ENCODE data around the gene WBP11.

The WBP11 gene

DNA sequence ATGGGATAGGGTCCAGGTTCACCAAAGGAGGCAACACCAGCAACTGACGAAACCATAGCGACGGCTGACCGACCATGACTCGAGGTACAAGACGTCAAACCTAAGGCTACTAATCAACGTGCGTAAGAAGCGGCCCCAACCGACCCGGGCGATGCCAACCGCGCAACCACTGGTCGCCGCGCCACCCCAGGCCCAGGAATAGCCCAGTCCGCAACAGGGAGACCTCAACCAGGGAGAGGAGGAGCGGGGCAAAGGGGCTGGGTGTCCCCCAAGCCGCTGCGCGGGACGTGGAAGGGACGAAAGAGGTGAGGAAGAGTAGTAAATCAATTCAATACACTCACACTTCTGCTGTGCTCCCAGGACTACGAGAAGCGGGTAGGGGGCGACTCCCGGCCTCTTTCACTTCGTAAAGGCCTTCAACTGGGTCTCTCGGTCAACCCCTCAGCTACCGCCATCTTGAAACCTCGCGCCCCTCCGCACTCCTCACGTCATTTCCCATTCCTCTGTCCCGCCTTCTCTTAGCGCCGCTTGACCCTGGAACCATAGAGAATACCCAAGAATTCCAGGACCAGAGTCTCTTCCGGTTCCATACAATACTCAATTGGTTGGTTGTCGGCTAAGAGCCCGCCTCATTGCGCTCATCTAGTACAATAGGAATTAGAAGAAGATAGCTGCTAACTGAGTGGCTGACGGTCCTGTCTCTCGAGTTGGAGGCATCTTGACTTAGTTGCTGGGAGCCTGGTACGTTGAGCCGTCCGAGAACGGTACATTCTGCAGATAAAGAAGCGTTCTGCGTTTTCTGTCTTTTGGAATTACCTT is at the start of gene WBP11, which contains the start of gene C12orf60:
WBP11 (minus strand) TSS at position 468 of the 819 bp plus-strand sequence. CDS start 2,095 bp downstream, outside the sequence.
C12orf60 (plus strand) TSS at position 660 of the 819 bp plus-strand sequence. CDS start 19,266 bp downstream, outside the sequence.
- DNase-seq: peak; percentile 84

DNA sequence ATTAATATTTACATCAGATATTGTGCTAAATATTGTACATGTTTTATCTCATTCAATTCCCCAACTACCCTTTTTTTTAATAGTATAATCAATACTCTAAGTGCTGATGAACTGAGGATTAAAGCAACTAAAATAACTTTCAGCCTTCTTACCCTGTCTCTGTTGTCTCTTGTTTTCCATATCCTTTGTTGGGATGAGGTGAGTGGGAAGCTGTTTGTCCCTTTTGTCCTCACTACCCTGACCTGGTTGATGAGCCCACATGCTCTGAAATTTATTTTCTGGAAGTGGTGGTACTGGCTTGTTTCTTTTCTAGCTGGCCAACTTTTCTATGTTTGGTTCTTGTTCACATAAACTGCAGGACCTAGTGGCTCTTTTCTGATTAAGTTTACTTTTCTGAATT is 49.6 kb upstream of the WBP11 start:
- no peak for DNase-seq

DNA sequence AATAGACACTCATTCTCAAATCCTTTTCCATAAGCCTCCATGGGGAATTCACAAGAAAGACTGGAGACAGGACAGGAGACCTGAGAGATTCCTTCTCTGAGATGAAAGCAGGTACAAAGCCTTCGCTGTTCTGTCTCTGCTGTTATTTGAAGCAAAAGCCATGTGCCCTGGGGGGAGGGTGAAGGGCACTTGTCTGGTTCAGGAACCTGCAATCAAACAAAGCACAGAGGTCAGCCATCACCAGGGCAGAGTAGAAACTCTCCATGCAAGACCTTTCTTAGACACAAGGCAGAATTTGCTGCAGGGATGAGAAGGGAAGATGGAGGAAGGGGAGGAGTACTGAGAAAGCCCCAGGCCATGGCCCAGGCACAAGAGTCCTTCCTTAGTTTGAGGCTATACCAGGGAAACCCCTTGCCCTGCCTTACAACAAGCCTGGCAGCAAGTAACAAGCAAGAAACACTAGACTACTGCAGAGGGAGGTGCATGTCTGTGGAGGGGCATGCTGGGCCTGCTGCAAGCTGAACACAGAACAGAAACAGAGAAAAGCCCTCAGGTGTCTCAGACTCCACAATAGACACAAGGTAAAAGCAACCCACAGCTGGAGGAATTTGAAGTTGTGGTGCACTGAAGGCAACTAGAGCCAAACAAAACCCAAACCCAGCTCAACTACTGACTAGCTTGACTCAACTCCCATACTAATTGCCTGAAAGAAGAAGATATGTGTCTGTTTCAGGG is 47.8 kb upstream of the WBP11 start:
- no peak for DNase-seq

DNA sequence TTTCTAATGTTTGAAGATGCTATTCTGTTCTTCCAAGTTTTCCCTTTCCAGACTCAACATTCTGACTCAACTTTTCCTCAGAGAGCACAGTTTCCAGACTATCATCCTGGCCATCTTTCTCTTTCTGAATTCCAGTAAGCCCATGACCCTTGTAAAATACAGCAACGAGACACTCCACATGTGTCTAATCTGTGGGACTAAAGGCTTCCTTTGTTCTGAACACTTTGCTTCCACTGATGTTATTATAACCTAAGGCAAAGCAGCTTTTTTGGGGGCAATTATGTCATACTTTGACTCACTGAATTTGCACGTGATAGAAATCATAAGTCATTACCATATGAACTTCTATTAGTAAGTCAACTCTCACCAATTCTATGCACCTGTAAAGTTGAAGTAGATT is 46.4 kb upstream of the WBP11 start:
- DNase-seq: no peak

DNA sequence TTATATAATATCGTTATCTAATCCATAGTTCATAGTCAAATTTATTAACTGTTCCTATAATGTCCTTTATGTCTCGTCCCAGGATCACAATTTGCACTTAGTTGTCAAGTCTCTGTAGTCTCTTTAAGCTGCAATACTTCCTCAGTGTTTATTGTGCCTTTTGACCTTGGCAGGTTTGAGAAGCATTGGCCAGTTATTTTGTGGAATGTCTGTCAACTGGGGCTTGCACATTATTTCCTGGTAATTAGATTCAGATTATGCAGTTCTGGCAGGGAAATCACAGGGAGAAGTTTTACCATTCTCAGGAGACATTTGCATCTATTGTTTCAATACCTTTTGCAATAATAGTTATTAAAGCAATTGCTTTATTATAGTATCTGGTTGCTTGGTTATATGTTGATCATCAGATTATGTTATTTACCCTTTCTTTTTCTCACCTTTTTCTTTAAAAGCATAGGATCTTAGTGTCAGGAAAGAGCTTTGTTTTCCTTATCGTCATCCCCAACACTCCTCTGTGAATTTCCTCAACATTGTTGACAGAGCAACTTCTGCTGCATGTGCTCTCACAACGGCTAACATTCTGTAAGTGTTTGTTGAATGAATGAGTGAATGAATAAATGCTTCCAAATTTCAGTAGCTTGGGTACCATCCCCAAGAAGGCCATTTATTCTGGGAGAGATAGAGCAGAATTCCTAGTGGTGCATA is 43.8 kb upstream of the WBP11 start:
- DNase-seq: no peak

DNA sequence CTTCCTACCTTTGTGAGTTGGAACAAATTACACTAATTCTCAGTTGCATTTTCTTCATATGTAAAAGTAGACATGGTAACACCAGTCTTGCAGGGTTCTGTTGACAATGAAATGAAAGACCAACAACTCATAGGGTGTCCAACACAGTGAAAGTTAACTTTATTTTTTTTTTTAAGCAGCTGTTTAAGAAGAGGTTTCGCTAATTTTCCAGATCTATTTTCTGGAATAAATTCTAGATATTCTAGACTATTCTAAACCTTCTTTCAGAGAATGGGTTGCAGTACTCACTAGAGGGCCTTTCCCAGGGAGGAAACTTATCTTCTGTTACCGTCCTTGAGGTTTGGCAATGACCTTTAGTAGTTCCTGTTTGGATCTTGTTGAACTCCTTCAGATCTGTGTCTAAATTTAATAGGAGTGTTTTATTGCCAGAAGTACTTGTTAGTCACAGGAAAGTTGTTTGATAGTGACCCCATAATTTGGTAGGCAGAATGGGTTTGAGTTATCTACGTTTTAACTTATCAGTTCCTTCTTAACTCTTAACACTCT is 42.8 kb upstream of the WBP11 start:
- no peak for DNase-seq

DNA sequence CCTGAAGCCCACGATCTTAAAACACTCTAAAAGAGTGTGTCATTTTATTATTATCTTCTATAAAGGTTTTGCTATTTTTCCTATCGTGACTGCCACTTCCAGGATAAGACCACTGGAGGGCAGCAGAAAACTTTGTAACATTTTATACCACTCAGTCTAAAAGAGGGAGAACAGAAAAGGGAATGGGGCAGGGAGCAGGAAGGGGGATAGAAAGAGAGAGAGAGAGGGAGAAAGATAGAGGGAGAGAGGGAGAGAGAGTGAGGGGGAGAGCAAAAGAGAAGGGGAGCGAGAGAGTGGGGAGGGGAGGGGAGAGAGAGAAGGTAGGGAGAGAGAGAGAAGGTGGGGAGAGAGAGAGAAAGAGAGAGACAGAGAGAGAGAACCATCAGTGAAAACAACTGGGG is 42.1 kb upstream of the WBP11 start:
- DNase-seq: peak; percentile 47

DNA sequence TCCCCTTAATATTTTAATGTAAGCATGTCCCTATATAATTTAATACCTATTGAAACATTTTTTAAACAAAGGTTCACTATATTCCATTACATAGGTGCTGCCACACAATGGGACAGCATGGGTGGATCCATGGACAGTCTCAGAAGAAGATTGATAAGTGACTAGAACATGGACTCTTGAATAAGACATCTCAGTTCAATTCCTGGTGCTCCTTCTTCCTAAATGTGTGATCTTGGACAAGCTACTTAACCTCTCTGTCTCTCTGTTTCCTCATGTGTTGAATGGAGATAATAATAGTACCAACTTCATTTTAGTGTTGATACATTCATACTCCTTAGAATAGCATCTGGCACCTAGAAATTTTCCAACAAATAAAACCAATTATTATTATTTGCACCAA is 41.1 kb upstream of the WBP11 start:
- DNase-seq: no peak

DNA sequence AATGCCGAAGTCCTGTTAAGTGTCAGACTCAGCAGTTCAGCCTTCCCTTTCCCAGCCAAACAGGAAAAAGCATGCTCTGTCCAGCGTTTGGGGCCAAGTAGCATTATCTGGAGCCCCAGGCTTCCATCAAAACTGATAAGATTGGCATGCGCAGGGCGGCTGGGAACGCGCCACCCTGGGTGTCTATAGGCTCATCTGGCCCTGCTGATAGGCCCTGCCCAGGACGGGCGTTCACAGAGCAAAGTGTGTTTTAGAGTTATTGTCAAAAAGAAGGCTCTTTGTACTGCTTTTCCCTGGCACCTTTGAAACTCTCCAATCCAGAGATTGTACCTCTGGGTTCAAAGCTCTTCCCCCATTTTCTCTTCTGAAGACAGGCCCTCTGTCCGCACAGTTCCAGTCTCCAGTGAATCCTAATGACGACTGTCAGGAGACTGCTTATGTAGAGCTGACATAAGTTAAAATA is 40.2 kb upstream of the WBP11 start, which contains the start of gene ART4:
ART4 (minus strand) TSS at position 102 of the 463 bp plus-strand sequence. CDS start 413 bp downstream, outside the sequence.
- DNase-seq: no peak

DNA sequence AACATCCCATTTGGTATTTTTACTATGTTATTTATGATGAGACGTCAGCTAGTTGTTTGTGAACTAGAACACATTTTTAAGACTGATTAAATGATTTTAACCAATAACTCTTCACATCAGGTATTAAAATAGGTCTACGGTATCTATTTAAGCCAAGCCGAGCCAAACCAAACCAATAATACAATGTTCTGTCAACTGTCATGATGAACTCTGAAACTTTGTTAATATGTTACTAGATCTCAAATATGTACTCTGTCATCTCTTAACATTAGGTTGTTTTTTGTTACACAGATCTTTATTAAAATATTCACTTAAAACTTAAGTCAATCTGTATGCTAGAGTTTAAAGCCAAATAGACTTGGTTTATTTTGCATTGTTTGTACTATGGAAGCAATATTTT is 39.0 kb upstream of the WBP11 start:
- DNase-seq: no peak

DNA sequence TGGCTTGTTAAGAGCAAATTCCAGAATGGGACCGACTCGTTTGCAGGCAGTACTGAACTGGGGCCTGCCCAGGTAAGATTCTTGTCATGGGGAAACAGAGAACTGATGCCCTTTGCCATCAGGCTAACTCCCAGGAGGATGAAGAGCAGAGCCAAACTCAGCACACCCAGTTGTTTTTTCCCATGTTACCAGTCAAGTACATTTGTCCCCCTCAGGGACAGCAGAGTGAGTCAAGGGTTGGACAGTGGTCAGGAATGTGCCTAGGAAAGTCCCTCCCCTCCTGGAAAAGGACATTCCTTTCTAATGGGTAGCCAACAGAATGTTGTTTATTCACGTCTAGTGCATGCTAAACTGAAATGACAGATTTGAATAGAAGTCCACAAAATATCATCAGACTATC is 38.5 kb upstream of the WBP11 start:
- DNase-seq: no peak

DNA sequence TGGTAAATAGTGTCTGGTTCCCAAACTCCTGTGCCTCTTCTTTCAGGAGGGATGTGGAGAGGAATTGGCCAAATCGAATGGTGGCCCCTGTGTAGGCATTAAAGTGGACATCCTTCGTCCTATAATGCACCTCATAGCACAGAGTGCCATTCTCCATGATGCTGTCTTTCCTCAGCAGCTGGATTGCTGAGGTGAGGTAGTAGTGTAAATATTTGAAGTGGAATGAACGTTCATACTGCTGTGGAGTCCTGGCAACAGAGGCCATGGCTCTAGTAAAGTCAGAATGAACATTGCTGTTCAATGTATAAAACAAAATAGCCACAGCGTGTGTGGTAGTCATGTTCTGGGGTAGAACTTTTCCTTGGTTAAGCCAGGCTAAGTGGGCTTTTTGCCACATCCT is 37.3 kb upstream of the WBP11 start:
- DNase-seq: no peak

DNA sequence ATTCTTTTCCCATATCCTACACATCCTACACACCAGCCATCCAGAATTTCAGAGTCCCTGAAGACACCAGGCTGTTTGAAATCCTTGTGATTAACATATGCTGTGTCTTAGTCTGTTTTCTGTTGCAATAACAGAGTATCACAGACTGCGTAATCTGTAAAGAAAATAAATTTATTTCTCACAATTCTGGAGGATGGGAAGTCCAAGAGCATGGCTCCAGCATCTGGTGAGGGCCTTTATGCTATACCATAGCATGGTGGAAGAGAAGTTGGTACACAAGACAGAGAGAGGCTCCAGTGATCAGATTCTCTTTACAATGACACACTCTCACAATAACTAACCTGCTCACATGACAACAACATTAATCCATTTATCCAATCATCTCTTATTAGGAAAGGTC is 36.0 kb upstream of the WBP11 start:
- DNase-seq: no peak

DNA sequence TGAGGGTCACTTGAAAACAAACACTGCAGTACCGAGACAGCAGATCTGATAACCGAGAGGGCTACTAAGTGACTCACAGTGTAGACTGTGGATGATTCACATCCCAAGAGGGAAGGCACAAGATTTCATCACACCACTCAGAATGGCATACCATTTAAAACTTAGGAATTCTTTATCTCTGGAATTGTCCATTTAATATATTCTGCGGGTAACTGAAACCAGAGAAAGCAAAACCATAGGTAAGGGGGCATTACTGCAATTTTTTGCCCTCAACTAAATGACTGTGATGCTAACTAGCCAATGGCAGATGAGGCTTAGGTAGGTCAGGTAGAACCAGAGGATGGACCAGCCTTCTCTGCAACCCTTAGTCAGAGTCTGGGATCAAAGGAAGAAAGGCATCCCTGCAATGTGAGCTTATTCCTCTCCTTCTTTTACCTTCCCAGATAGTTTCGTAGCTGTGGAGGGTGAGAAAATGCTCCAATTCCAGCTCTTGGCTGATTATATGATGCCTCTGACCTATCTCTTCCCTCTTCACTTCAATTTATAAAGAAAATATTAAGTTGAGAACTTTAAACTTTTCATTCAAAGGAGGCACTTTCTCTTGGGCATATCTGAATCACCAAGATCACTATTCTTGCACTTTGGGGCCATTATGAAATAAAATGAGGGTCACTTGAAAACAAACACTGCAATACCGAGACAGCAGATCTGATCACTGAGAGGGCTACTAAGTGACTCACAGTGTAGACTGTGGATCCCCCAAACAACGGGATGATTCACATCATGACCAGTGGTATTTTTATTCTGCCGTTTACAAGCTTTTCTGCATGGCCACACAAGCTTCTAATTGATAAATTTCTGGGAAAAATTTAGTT is 33.3 kb upstream of the WBP11 start:
- no peak for DNase-seq

DNA sequence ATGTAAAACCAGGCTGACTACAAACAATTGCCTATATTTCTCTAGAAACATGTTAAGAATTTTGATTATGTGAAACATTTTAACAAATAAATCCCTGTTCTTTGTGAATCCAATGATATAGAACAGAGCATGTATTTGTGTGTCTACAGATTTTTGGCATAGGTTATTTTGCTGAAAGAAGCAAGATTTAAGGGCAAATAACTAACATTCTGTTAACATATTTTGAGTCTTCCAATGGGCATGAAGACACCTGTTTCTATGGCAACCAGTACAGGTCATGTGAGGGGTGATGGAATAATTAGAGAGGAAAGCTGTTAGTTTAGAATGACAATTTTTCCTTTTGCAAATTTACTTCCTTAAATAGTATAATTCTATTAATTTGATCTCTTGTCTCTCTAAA is 31.2 kb upstream of the WBP11 start:
- no peak for DNase-seq

DNA sequence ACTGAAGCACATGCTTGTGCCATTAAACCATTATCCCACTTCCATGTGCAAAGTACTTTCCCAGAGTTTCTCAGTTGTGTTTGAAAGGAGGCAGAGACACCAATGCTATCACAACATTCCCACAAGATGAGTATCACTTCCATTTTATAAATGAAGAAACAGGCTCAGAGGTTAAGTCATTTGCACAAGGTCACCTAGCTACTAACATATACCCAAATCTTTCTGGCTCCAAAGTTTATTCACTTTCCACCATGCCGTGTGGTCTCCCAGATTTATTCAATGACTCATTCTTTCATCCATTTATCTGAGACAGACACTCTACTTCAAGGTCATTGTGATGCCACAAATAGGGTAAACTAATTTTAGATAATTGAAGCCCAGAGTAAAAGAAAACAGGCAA is 30.7 kb upstream of the WBP11 start:
- no peak for DNase-seq

DNA sequence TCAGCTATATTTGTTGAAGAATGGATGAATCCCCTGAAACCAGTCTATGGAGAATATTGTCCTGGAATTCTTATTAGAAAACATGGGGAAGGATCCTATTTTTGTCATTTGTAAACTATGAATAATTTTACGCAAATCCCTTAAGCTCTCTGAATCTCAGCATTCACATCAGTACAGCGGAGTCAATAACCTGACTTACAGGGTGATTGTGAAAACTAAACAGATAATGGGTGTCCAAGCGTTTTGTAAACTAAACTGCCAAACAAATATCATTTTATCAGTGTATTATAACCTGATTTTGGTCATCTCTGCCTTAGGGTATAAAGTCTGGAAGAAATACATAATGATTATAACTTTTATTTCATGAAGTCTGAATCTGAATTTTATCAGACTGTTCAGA is 30.1 kb upstream of the WBP11 start:
- no peak for DNase-seq

DNA sequence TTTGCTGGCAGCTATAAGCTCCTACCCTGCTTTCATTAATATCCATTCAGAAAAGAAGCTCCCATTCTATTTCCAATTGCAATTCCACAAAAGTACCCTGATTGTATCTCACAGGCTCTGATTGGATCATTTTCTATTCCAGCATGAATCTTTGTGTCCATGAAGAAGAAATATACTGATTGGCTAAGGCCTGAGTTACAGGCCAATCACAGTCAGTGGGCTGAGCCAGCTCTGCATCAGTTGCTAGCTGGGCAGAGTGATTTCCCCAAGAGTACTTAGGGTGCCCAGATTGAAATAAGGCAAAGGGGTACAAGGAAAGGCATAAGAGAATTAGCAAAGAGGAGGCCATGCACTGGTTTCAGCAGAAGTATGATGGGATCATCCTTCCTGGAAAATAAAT is 25.6 kb upstream of the WBP11 start:
- DNase-seq: no peak

DNA sequence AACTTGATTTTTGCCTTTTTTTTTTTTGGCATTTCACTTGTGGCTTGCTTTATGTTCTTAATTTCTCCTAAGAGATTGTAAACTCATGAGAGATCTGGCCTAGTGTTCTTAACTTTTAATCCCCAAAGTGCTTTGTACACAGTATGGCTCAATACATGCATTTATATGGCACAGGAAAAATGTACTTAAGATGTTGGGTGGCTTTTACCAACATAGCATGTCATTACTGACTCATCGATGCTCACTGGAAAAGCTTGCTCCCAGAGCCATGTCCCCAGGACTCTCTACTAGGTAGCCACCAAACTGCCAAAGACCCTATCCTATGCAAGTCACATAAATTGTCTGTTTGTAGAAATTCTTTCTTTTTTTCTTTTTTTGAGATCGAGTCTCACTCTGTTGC is 23.8 kb upstream of the WBP11 start:
- DNase-seq: no peak

DNA sequence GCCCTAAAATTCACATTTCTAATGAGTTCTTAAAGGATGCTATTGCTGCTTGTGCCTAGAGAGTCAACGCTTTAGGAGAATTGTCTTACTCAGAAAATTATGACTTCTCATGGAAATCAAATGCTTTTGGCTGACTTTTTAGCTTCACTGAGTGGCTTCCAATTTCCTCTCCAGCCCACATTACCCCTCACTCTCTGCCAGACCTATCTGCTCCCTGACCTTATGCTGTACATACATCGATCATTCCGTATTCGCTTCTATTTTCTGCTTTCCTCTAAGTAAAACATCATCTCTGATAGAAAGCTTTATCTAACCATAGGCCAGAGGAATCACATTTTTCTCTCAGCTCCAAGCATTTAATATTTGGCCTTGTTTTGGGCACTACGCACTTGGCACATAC is 23.2 kb upstream of the WBP11 start:
- DNase-seq: no peak

DNA sequence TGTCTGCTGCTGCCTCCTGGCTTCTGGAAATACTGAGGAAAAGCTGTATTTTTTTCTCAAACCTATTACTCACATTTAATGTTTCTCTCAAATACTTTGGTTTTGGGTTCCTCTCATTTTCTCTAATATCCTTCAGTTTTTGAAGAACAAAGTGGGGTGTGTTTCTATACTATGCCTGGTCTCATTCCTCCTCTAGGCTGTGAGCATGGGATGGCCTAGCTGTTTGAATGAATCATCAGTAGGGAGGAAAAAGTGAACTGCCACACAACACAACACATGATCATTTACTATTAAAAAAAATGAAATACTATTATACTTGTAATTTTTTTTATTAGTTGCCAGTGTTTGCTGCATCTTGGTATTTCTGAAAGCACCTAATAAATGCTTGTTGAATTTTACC is 22.0 kb upstream of the WBP11 start:
- DNase-seq: no peak

DNA sequence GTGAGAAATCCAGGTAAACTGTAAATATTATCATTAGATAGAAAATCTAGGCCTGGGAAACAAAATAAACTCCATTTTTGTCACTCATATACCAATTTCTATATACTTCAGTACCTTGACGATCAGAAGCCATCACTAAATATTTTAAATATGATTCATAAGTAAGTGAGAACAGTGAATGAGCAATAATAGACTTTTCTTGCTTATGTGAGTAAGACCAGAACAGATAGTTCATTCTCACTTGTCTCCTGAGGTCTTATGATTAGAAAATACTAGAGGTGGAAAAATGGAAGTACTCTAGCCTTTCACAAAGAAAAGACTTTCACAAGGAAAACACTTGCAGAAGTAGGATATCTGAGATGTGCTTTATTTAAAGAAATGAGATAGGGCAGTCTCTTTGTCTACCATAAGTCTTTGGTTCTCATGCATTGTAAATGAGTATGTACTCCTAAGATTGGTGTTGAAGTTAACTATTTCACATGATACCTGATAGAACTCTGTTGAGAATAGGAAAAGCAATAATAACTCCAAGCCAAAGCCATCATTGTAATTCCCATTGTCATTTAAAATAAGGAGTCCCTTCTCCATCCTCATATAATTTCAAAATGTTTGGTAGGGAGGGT is 20.8 kb upstream of the WBP11 start:
- no peak for DNase-seq

Data from activated gamma-delta T cell treated with Interleukin-2 at 50 U/mL for 16 hours (primary cell).